ENCODE measurements around the gene FAM107B.

FAM107B gene

GRCh38 chr10:14476641-14477407 is 297.9 kb downstream of the FAM107B start:
- TF ChIP-seq CTCF (IDR thresholded peaks at IDR 0.05), result no peak
- intact Hi-C loops (cut with DNase I; ENCODE audit: low total_unique reads), result loop anchor here (5.0 kb wide), 1 partner anchor 280 kb away; no protein-coding TSS in a partner anchor
- H3K4me1 ChIP-seq, result peaks cover 0 to 10% (median 0%) of the 10 kb centered on the region in 4 donors
- H3K4me3 ChIP-seq, result no peak overlapping the region
- no peak overlapping the region for H3K27ac ChIP-seq
- no peaks in the 10 kb centered on the region for H3K9me3 ChIP-seq
- no peaks in the 10 kb centered on the region for H3K36me3 ChIP-seq
- DNase-seq, result no peak
- H3K27me3 ChIP-seq, result no peaks in the 10 kb centered on the region

GRCh38 chr10:14476006-14476405 is 298.7 kb downstream of the FAM107B start:
- Histone ChIP-seq H3K4me1 (peaks cover 0 to 10% (median 0%) of the 10 kb centered on the region in 4 donors), H3K9me3 (no peaks in the 10 kb centered on the region), H3K36me3 (no peaks in the 10 kb centered on the region), H3K27ac (no peak overlapping the region), H3K4me3 (no peak overlapping the region), H3K27me3 (no peaks in the 10 kb centered on the region)
- intact Hi-C loops (cut with DNase I; ENCODE audit: low total_unique reads), result loop anchor here (5.0 kb wide), 1 partner anchor 279 kb away; no protein-coding TSS in a partner anchor
- no peak for TF ChIP-seq CTCF (IDR thresholded peaks at IDR 0.05)
- DNase-seq, result no peak

GRCh38 chr10:14474656-14475055 is 300.0 kb downstream of the FAM107B start:
- peaks cover 0 to 10% (median 0%) of the 10 kb centered on the region in 4 donors for H3K4me1 ChIP-seq

GRCh38 chr10:14470920-14471319 is 303.8 kb downstream of the FAM107B start:
- intact Hi-C loops (cut with DNase I; ENCODE audit: low total_unique reads), result no loop called here
- no peak for DNase-seq

More at GRCh38 chr10:14474656-14475055, 300.0 kb downstream of the FAM107B start:
- no peak overlapping the region for H3K27ac ChIP-seq
- no peak overlapping the region for H3K4me3 ChIP-seq
- intact Hi-C loops (cut with DNase I; ENCODE audit: low total_unique reads), result loop anchor here (5.0 kb wide), 1 partner anchor 277 kb away; no protein-coding TSS in a partner anchor
- no peak for DNase-seq
- no peak for TF ChIP-seq CTCF (IDR thresholded peaks at IDR 0.05)
- H3K9me3 ChIP-seq, result no peaks in the 10 kb centered on the region
- H3K36me3 ChIP-seq, result no peaks in the 10 kb centered on the region
- H3K27me3 ChIP-seq, result peaks cover 0 to 7% of the 10 kb centered on the region in 2 donors

GRCh38 chr10:14468726-14469125 is 306.0 kb downstream of the FAM107B start:
- Histone ChIP-seq H3K4me3 (no peak overlapping the region), H3K27ac (no peak overlapping the region), H3K27me3 (peaks cover 0 to 9% of the 10 kb centered on the region in 2 donors), H3K9me3 (no peaks in the 10 kb centered on the region), H3K36me3 (no peaks in the 10 kb centered on the region), H3K4me1 (peaks cover 0 to 13% (median 0%) of the 10 kb centered on the region in 4 donors)
- intact Hi-C loops (cut with DNase I; ENCODE audit: low total_unique reads), result no loop called here
- no peak for TF ChIP-seq CTCF (IDR thresholded peaks at IDR 0.05)
- no peak for DNase-seq

More at GRCh38 chr10:14470920-14471319, 303.8 kb downstream of the FAM107B start:
- Histone ChIP-seq H3K4me3 (no peak overlapping the region), H3K36me3 (no peaks in the 10 kb centered on the region), H3K4me1 (peaks cover 0 to 13% (median 0%) of the 10 kb centered on the region in 4 donors), H3K27ac (no peak overlapping the region), H3K9me3 (no peaks in the 10 kb centered on the region), H3K27me3 (peaks cover 0 to 7% of the 10 kb centered on the region in 2 donors)
- TF ChIP-seq CTCF (IDR thresholded peaks at IDR 0.05), result no peak

Measured in tibial artery (tissue), 4 donors.